HUES64 (cell line): Measurements from ENCODE around the gene LRRC52.

Experiments
- H3K27ac ChIP-seq: 2 replicates; pipeline ENCODE4 v1.7.0; 2013; ENCODE audit warnings: low read depth, low read length, inconsistent platforms
- H3K27me3 ChIP-seq: 2 replicates; pipeline ENCODE4 v1.6.1; 2013; ENCODE audit warnings: mild to moderate bottlenecking, low read length; ENCODE audit not compliant: insufficient read depth
- H3K36me3 ChIP-seq: 2 replicates; pipeline ENCODE4 v1.6.1; 2013; ENCODE audit warnings: mild to moderate bottlenecking, low read length; ENCODE audit not compliant: insufficient read depth
- H3K4me1 ChIP-seq: 2 replicates; pipeline ENCODE4 v1.6.1; 2013; ENCODE audit warnings: mild to moderate bottlenecking, low read length, moderate library complexity; ENCODE audit not compliant: insufficient read depth
- H3K4me3 ChIP-seq: 2 replicates; pipeline ENCODE4 v1.5.1; 2013; ENCODE audit warnings: mild to moderate bottlenecking, low read length, moderate library complexity
- H3K9ac ChIP-seq: 2 replicates; pipeline ENCODE4 v1.6.1; 2013; ENCODE audit warnings: mild to moderate bottlenecking, low read depth, low read length
- H3K9me3 ChIP-seq: 2 replicates; pipeline ENCODE4 v1.6.1; 2013; ENCODE audit warnings: low read depth, low read length; ENCODE audit not compliant: insufficient read depth
- whole genome bisulfite sequencing: fragments of 150-250, 120-280 bp; methylation state at CpG from one replicate; pipeline ENCODE4 v1.1.7; 2013; ENCODE audit warnings: missing lambda C conversion rate; 5-methylcytosine and 5-hydroxymethylcytosine counted together

LRRC52 gene

GRCh38 chr1:165512816-165513215 lies 31.0 kb upstream of the LRRC52 start:
- no peak overlapping the region for H3K9ac ChIP-seq
- no peak overlapping the region for H3K27ac ChIP-seq
- H3K27me3 ChIP-seq: no peaks in the 10 kb centered on the region
- no peak overlapping the region for H3K4me3 ChIP-seq
- WGBS: 87% methylated on average over 6 of the region's 6 CpGs
- no peaks in the 10 kb centered on the region for H3K4me1 ChIP-seq
- no peaks in the 10 kb centered on the region for H3K36me3 ChIP-seq
- no peaks in the 10 kb centered on the region for H3K9me3 ChIP-seq

DNA sequence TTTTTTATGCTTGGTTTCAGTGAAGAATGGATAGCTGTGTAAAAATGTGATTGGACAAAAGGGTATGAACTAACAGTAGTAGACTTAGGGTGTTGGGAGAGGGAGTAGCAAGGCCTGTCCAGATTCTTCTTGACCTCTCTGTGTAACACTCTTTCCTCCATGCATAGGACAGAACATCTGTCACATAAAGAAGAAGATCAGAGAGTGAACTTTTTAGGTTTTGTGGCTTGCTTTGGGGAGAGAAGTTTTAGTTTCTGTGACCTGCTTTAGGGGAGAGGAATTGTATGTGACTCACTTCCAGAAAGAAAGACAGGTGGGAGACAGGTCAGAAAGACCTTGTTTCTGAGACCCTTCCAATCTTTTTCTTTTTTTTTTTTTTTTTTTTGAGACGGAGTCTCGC lies 27.3 kb upstream of the LRRC52 start:
- Histone ChIP-seq H3K36me3 (no peaks in the 10 kb centered on the region), H3K27me3 (no peaks in the 10 kb centered on the region), H3K9ac (no peak overlapping the region), H3K4me3 (no peak overlapping the region), H3K4me1 (no peaks in the 10 kb centered on the region), H3K27ac (no peak overlapping the region), H3K9me3 (no peaks in the 10 kb centered on the region)
- WGBS: no CpG with 5 or more reads among the region's 2 CpGs

GRCh38 chr1:165520646-165521045 lies 23.2 kb upstream of the LRRC52 start:
- Histone ChIP-seq H3K36me3 (no peaks in the 10 kb centered on the region), H3K4me3 (no peak overlapping the region), H3K9ac (no peak overlapping the region), H3K27me3 (no peaks in the 10 kb centered on the region), H3K9me3 (no peaks in the 10 kb centered on the region), H3K4me1 (0 out of 2 replicates have a peak, but pooled peaks cover 3% of the 10 kb centered on the region), H3K27ac (no peak overlapping the region)
- 91% methylated on average over 3 of the region's 4 CpGs for WGBS

- Histone ChIP-seq H3K27me3 (no peaks in the 10 kb centered on the region), H3K27ac (no peak overlapping the region), H3K9ac (no peak overlapping the region), H3K36me3 (no peaks in the 10 kb centered on the region), H3K9me3 (no peaks in the 10 kb centered on the region), H3K4me1 (0 out of 2 replicates have a peak, but pooled peaks cover 3% of the 10 kb centered on the region), H3K4me3 (no peak overlapping the region)
- 91% methylated on average over 5 of the region's 5 CpGs for WGBS
Observed at GRCh38 chr1:165524639-165525285, 19.0 kb upstream of the LRRC52 start.

DNA sequence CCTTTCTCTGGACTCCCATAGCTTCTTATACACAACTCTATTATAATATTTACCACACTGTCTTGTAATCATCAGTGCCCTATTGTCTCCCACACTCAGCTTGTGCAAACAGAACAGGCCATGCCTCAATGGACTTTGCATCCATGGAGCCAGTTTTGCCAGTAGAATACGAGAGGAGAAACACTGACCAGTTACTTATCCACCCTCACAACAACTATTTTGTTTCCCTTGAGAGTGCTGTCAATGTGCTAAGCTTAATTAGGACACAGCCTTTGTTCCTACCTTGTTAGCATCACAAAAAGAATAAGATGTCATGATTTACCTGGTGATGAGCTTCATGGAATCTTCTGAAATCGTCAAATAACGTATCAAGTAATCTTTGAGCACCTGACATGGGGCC lies 18.1 kb upstream of the LRRC52 start:
- Histone ChIP-seq H3K4me1 (0 out of 2 replicates have a peak, but pooled peaks cover 3% of the 10 kb centered on the region), H3K27ac (no peak overlapping the region), H3K9ac (no peak overlapping the region), H3K36me3 (no peaks in the 10 kb centered on the region), H3K9me3 (no peaks in the 10 kb centered on the region), H3K4me3 (no peak overlapping the region), H3K27me3 (no peaks in the 10 kb centered on the region)
- 85% methylated on average over 3 of the region's 3 CpGs for WGBS

- 91% methylated on average over 7 of the region's 7 CpGs for WGBS
Observed at GRCh38 chr1:165527251-165528007, 16.4 kb upstream of the LRRC52 start.

GRCh38 chr1:165531021-165531420 lies 12.8 kb upstream of the LRRC52 start:
- no peaks in the 10 kb centered on the region for H3K9me3 ChIP-seq
- no peaks in the 10 kb centered on the region for H3K36me3 ChIP-seq
- no peak overlapping the region for H3K27ac ChIP-seq
- H3K4me3 ChIP-seq: no peak overlapping the region
- H3K9ac ChIP-seq: no peak overlapping the region
- 84% methylated on average over 2 of the region's 2 CpGs for WGBS
- H3K27me3 ChIP-seq: no peaks in the 10 kb centered on the region
- H3K4me1 ChIP-seq: no peaks in the 10 kb centered on the region

More at GRCh38 chr1:165527251-165528007, 16.4 kb upstream of the LRRC52 start:
- Histone ChIP-seq H3K27ac (no peak overlapping the region), H3K9ac (no peak overlapping the region), H3K36me3 (no peaks in the 10 kb centered on the region), H3K4me3 (no peak overlapping the region), H3K4me1 (0 out of 2 replicates have a peak, but pooled peaks cover 3% of the 10 kb centered on the region), H3K9me3 (no peaks in the 10 kb centered on the region), H3K27me3 (no peaks in the 10 kb centered on the region)

GRCh38 chr1:165532053-165532452 lies 11.7 kb upstream of the LRRC52 start:
- no peaks in the 10 kb centered on the region for H3K9me3 ChIP-seq
- 91% methylated on average over 7 of the region's 7 CpGs for WGBS
- no peak overlapping the region for H3K27ac ChIP-seq
- H3K27me3 ChIP-seq: no peaks in the 10 kb centered on the region
- no peak overlapping the region for H3K9ac ChIP-seq
- no peaks in the 10 kb centered on the region for H3K36me3 ChIP-seq
- H3K4me3 ChIP-seq: no peak overlapping the region
- no peaks in the 10 kb centered on the region for H3K4me1 ChIP-seq

- 93% methylated on average over 4 of the region's 4 CpGs for WGBS
- no peaks in the 10 kb centered on the region for H3K9me3 ChIP-seq
- no peak overlapping the region for H3K9ac ChIP-seq
- no peaks in the 10 kb centered on the region for H3K36me3 ChIP-seq
- H3K4me1 ChIP-seq: no peaks in the 10 kb centered on the region
- H3K27me3 ChIP-seq: no peaks in the 10 kb centered on the region
- H3K27ac ChIP-seq: no peak overlapping the region
- no peak overlapping the region for H3K4me3 ChIP-seq
Observed at GRCh38 chr1:165533254-165533653, 10.5 kb upstream of the LRRC52 start.

DNA sequence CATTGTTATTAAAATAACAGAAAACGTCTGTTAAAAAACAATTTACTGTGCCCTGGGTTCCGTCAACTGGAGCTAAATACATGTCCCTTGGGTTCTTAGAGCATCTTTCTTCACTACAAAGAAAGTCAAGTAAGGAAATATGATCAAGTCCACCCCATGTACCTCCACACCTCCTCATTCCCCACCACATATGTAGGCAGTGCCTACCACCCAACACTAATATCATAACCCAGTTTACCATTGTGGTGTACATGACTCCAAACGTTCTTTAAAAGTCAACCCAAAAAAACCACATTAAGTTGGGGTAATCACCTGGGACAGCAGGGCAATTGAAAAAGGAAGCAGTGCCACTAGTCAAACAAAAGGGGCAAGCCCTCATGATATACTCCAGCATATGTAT lies 7.8 kb upstream of the LRRC52 start:
- H3K36me3 ChIP-seq: no peaks in the 10 kb centered on the region
- no peaks in the 10 kb centered on the region for H3K9me3 ChIP-seq
- WGBS: 89% methylated on average over 3 of the region's 3 CpGs
- H3K4me1 ChIP-seq: no peaks in the 10 kb centered on the region
- H3K27me3 ChIP-seq: no peaks in the 10 kb centered on the region
- no peak overlapping the region for H3K4me3 ChIP-seq
- H3K27ac ChIP-seq: no peak overlapping the region
- no peak overlapping the region for H3K9ac ChIP-seq

- 74% methylated on average over 14 of the region's 14 CpGs for WGBS
- no peak overlapping the region for H3K9ac ChIP-seq
- H3K9me3 ChIP-seq: no peaks in the 10 kb centered on the region
- no peaks in the 10 kb centered on the region for H3K27me3 ChIP-seq
- no peaks in the 10 kb centered on the region for H3K36me3 ChIP-seq
- no peak overlapping the region for H3K27ac ChIP-seq
- no peaks in the 10 kb centered on the region for H3K4me1 ChIP-seq
- no peak overlapping the region for H3K4me3 ChIP-seq
Observed at GRCh38 chr1:165537356-165538109, 6.3 kb upstream of the LRRC52 start.
